KG1 (cell line): Measurements from ENCODE around the gene TREML4.

Experiments used
- DNase-seq: peaks from one replicate; lab custom pipeline; 2025; lab: John Stamatoyannopoulos, UW

TREML4 gene

GRCh38 chr6:41255110-41255509 is 27.0 kb downstream of the TREML4 start:
- DNase-seq: no peak

- no peak for DNase-seq
Measured at GRCh38 chr6:41255638-41256246, 27.6 kb downstream of the TREML4 start.

- DNase-seq: no peak
Measured at GRCh38 chr6:41256383-41256782, 28.2 kb downstream of the TREML4 start.

GRCh38 chr6:41257369-41258195 is 29.4 kb downstream of the TREML4 start:
- no peak for DNase-seq

GRCh38 chr6:41258196-41258493 is 30.0 kb downstream of the TREML4 start:
- DNase-seq: no peak

GRCh38 chr6:41262401-41262800 is 34.3 kb downstream of the TREML4 start:
- DNase-seq: no peak

GRCh38 chr6:41263267-41263666 is 35.1 kb downstream of the TREML4 start:
- DNase-seq: no peak

GRCh38 chr6:41266541-41266940 is 38.4 kb downstream of the TREML4 start:
- no peak for DNase-seq

- no peak for DNase-seq
Measured at GRCh38 chr6:41268478-41268877, 40.3 kb downstream of the TREML4 start.

- DNase-seq: no peak
Measured at GRCh38 chr6:41269166-41269565, 41.0 kb downstream of the TREML4 start.

GRCh38 chr6:41269716-41270115 is 41.6 kb downstream of the TREML4 start:
- DNase-seq: no peak

- DNase-seq: no peak
Measured at GRCh38 chr6:41271901-41272395, 43.8 kb downstream of the TREML4 start.

- DNase-seq: no peak
Measured at GRCh38 chr6:41272591-41273240, 44.6 kb downstream of the TREML4 start.

GRCh38 chr6:41273714-41274113 is 45.6 kb downstream of the TREML4 start:
- DNase-seq: no peak

GRCh38 chr6:41274256-41274655 is 46.1 kb downstream of the TREML4 start:
- no peak for DNase-seq

- no peak for DNase-seq
Measured at GRCh38 chr6:41275489-41275888, 47.3 kb downstream of the TREML4 start.

GRCh38 chr6:41277605-41278004 is 49.5 kb downstream of the TREML4 start:
- DNase-seq: no peak

GRCh38 chr6:41278699-41279405 is 50.7 kb downstream of the TREML4 start:
- DNase-seq: peak; percentile 83

GRCh38 chr6:41280381-41281057 is 52.4 kb downstream of the TREML4 start:
- no peak for DNase-seq

GRCh38 chr6:41283600-41283999 is 55.5 kb downstream of the TREML4 start:
- no peak for DNase-seq

GRCh38 chr6:41284726-41285125 is 56.6 kb downstream of the TREML4 start:
- DNase-seq: no peak
